Measurements from ENCODE around the gene ZNF419. TPM values are rescaled to one million over a fixed set of nuclear protein-coding genes. Genes with fewer than 3 reads are reported as not detected.

The ZNF419 gene
- total RNA-seq, 2 donors from 2014 or later, result 8.6 to 21.3 TPM

DNA sequence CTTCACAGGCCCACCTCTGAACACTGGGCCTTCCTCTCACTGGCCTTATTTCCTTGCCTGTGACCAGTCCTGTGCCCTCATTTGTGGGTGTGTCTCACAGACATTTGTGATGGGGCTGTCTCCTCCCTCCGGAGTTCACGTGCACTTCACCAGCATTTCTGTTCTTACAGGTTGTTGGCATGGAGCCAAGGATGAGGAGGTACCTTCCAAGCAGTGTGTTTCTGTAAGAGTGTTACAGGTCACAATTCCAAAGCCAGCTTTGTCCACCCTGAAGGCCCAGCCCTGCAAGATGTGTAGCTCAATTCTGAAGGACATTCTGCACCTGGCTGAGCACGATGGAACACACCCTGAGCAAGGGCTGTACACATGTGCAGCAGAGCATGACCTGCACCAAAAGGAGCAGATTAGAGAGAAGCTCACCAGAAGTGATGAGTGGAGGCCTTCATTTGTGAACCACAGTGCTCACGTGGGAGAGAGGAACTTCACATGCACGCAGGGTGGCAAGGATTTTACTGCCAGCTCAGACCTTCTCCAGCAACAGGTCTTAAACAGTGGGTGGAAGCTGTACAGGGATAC lies 44.3 kb upstream of the ZNF419 start:
- Histone ChIP-seq H3K27me3 (no peaks in the 10 kb centered on the region), H3K4me1 (no peaks in the 10 kb centered on the region), H3K36me3 (replicated peaks in 1 of 2; ENCODE audit: insufficient read depth in 1 of 2, low read depth in 2 of 2) (peaks cover 0 to 3% of the 10 kb centered on the region in 2 donors), H3K27ac (no peak overlapping the region), H3K4me3 (no peak overlapping the region), H3K9me3 (peaks cover 0 to 40% (median 0%) of the 10 kb centered on the region in 3 donors)
- intact Hi-C loops (cut with DNase I), result no loop called here
- WGBS, 2 donors, result 78 to 81% methylated on average over 5 of the region's 5 CpGs
- ATAC-seq (no peak), DNase-seq (no peak)
- TF ChIP-seq POLR2A (IDR thresholded peaks at IDR 0.05), result no peak

DNA sequence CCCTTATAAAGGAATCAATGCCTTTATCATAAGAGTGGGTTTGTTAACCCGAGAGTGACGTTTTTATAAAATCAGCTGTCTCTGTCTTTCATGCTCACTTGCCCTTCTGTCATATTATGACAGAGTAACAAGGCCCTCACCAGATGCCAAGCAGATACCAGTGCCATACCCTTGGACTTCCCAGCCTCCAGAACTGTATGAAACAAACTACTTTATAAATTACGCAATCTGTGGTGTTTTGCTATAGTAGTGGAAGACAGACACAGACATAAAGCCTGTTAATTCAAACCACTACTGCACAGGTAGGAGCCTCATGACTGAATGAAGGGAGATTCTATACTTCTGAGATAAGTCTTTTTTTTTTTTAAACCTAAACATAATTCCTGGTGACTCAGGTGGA lies 35.2 kb upstream of the ZNF419 start:
- 82 to 90% methylated on average over 3 of the region's 3 CpGs for WGBS, 2 donors
- DNase-seq (no peak), ATAC-seq (no peak)
- intact Hi-C loops (cut with DNase I), result no loop called here
- H3K4me3 ChIP-seq, result no peak overlapping the region
- H3K27me3 ChIP-seq, result no peaks in the 10 kb centered on the region
- no peak for TF ChIP-seq POLR2A (IDR thresholded peaks at IDR 0.05)
- TF ChIP-seq, protein P1, sequence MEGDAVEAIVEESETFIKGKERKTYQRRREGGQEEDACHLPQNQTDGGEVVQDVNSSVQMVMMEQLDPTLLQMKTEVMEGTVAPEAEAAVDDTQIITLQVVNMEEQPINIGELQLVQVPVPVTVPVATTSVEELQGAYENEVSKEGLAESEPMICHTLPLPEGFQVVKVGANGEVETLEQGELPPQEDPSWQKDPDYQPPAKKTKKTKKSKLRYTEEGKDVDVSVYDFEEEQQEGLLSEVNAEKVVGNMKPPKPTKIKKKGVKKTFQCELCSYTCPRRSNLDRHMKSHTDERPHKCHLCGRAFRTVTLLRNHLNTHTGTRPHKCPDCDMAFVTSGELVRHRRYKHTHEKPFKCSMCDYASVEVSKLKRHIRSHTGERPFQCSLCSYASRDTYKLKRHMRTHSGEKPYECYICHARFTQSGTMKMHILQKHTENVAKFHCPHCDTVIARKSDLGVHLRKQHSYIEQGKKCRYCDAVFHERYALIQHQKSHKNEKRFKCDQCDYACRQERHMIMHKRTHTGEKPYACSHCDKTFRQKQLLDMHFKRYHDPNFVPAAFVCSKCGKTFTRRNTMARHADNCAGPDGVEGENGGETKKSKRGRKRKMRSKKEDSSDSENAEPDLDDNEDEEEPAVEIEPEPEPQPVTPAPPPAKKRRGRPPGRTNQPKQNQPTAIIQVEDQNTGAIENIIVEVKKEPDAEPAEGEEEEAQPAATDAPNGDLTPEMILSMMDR (IDR thresholded peaks at IDR 0.05), result no peak
- peaks cover 0 to 13% (median 0%) of the 10 kb centered on the region in 3 donors for H3K9me3 ChIP-seq
- H3K4me1 ChIP-seq, result no peaks in the 10 kb centered on the region
- no peak overlapping the region for H3K27ac ChIP-seq
- no peaks in the 10 kb centered on the region for H3K36me3 ChIP-seq (replicated peaks in 1 of 2; ENCODE audit: insufficient read depth in 1 of 2, low read depth in 2 of 2)

DNA sequence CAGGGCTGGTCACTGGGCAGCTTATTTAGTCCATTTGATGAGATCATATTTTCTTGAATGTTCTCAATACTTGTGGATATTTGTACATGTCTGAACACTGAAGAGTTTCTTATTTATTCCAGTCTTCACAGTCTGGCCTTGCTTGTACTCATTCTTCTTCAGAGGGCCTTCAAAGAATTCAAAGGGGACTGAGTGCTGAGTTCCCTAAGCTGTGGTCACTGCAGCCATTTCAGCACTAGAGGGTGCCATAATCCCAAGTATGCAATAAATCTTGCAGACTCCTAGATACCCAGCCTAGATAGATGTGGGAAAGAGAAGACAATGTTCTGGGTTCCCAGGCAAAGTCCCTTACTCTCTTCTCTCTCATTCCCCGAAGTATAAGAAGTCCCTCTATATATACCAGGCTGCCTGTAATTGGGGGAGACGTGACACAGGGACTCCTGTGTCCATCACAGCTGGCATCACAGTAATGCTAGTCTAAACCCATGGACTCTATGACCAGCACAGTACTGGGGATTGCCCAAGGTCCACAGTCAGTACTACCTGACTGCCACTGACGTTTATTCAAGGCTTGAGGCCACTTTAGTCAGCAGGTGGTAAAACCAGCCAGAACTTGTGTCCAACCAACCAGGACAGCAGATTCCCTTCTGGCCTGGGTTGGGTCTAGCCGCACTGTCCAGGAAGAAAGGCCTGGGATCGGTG lies 21.7 kb upstream of the ZNF419 start:
- intact Hi-C loops (cut with DNase I), result no loop called here
- Histone ChIP-seq H3K9me3 (peaks cover 0 to 43% (median 2%) of the 10 kb centered on the region in 3 donors), H3K27me3 (no peaks in the 10 kb centered on the region), H3K36me3 (replicated peaks in 1 of 2; ENCODE audit: insufficient read depth in 1 of 2, low read depth in 2 of 2) (peaks cover 0 to 3% of the 10 kb centered on the region in 2 donors), H3K4me1 (no peaks in the 10 kb centered on the region), H3K4me3 (no peak overlapping the region), H3K27ac (no peak overlapping the region)
- TF ChIP-seq, protein P1 (IDR thresholded peaks at IDR 0.05), result no peak
- no peak for TF ChIP-seq POLR2A (IDR thresholded peaks at IDR 0.05)
- 79 to 90% methylated on average over 5 of the region's 5 CpGs for WGBS, 2 donors
- ATAC-seq, result no peak
- DNase-seq, result no peak

DNA sequence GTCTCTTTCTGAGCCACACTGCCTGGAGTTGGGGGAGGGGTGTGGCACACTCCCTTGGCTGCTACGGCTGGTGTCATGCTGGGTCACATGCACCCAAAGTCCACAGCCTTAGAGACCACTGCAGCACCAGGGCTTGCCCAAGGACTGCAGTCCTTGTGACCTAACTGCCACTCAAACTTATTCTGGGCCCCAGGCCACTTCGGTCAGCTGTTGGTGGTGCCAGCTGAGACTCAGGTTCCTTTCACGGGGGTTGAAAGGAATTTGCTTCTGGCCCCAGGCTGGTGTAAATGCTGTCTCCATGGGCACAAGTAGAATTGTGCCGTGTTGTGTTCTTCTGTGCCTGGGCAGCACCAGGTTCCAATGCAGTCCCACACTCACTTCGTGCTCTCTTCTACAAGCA lies 21.1 kb upstream of the ZNF419 start:
- intact Hi-C loops (cut with DNase I), result no loop called here
- Histone ChIP-seq H3K36me3 (replicated peaks in 1 of 2; ENCODE audit: insufficient read depth in 1 of 2, low read depth in 2 of 2) (peaks cover 0 to 3% of the 10 kb centered on the region in 2 donors), H3K4me1 (no peaks in the 10 kb centered on the region), H3K9me3 (peaks cover 0 to 49% (median 2%) of the 10 kb centered on the region in 3 donors), H3K27ac (no peak overlapping the region), H3K27me3 (no peaks in the 10 kb centered on the region), H3K4me3 (no peak overlapping the region)
- no peak for DNase-seq
- TF ChIP-seq POLR2A (IDR thresholded peaks at IDR 0.05), result no peak
- TF ChIP-seq, protein P1 (IDR thresholded peaks at IDR 0.05), result no peak
- WGBS, 2 donors, result 90 to 95% methylated on average over 4 to 5 of the region's 5 CpGs
- ATAC-seq, result no peak

DNA sequence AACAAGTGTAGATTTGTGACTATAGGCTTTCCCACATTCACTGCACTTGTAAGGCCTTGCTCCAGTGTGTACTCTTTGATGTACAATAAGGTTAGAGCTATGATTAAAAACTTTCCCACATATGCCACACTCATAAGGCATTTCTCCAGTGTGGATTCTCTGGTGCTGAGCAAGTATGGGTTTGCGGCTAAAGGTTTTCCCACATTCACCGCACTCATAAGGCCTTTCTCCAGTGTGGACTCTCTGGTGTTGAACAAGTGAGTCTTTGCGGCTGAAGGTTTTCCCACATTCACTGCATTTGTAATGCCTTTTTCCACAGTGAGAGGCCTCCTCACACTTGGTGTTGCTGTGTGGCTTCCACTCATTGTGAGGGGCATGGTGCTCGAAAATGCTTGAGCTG lies 13.9 kb upstream of the ZNF419 start:
- intact Hi-C loops (cut with DNase I), result no loop called here
- TF ChIP-seq POLR2A (IDR thresholded peaks at IDR 0.05), result no peak
- TF ChIP-seq, protein P1 (IDR thresholded peaks at IDR 0.05), result no peak
- H3K4me3 ChIP-seq, result no peak overlapping the region
- DNase-seq (no peak), ATAC-seq (no peak)
- no peaks in the 10 kb centered on the region for H3K27me3 ChIP-seq
- H3K9me3 ChIP-seq, result peaks cover 0 to 76% (median 9%) of the 10 kb centered on the region in 3 donors
- WGBS, 2 donors, result 95 to 98% methylated on average over 4 of the region's 4 CpGs
- H3K27ac ChIP-seq, result no peak overlapping the region
- H3K4me1 ChIP-seq, result peaks cover 12% of the 10 kb centered on the region
- H3K36me3 ChIP-seq (replicated peaks in 1 of 2; ENCODE audit: insufficient read depth in 1 of 2, low read depth in 2 of 2), result peaks cover 12 to 15% of the 10 kb centered on the region in 2 donors
